ENCODE data around the gene FGB.

Gene FGB

GRCh38 chr4:154583677-154584076 lies 20.9 kb downstream of the FGB start:
- TF ChIP-seq BHLHE40 (IDR thresholded peaks at IDR 0.05; ENCODE audit: borderline replicate concordance) (no peak), ELF4 (IDR thresholded peaks at IDR 0.05) (no peak), SUZ12 (IDR thresholded peaks at IDR 0.05) (no peak), PKNOX1 (IDR thresholded peaks at IDR 0.05) (no peak), FOXM1 (IDR thresholded peaks at IDR 0.05; ENCODE audit: borderline replicate concordance) (no peak), L3MBTL2 (conservative IDR thresholded peaks at IDR 0.05) (no peak), ZNF384 (IDR thresholded peaks at IDR 0.05) (no peak), ARNT (IDR thresholded peaks at IDR 0.05) (no peak), CTBP1 (IDR thresholded peaks at IDR 0.05; ENCODE audit: borderline replicate concordance) (no peak), FOXK2 (IDR thresholded peaks at IDR 0.05) (no peak)
- no peak for DNase-seq (ENCODE audit: extremely low spot score)
- CTCF ChIA-PET, result interaction anchor here (0.6 kb wide), 1 partner anchor 11 kb away, joined by 3 read pairs; no protein-coding TSS in a partner anchor
- POLR2A ChIA-PET, result no interaction called here

- ChIA-PET CTCF (interaction anchor here (0.6 kb wide), 1 partner anchor 10 kb away, joined by 3 read pairs; no protein-coding TSS in a partner anchor), POLR2A (interaction anchor here (1.9 kb wide), 1 partner anchor 34 kb away, joined by 7 read pairs; the partner anchor contains the start of gene PLRG1)
- TF ChIP-seq ZNF384 (IDR thresholded peaks at IDR 0.05), result no peak
- no peak for TF ChIP-seq TARDBP (IDR thresholded peaks at IDR 0.05)
- no peak for TF ChIP-seq FOXM1 (IDR thresholded peaks at IDR 0.05; ENCODE audit: borderline replicate concordance)
- TF ChIP-seq FOXK2 (IDR thresholded peaks at IDR 0.05), result no peak
- no peak for TF ChIP-seq ARNT (IDR thresholded peaks at IDR 0.05)
- TF ChIP-seq SP1 (IDR thresholded peaks at IDR 0.05), result no peak
- TF ChIP-seq BHLHE40 (IDR thresholded peaks at IDR 0.05; ENCODE audit: borderline replicate concordance), result no peak
- TF ChIP-seq HDGF (IDR thresholded peaks at IDR 0.05; ENCODE audit: borderline replicate concordance), result no peak
- TF ChIP-seq L3MBTL2 (conservative IDR thresholded peaks at IDR 0.05), result no peak
- TF ChIP-seq ELF4 (IDR thresholded peaks at IDR 0.05), result no peak
- TF ChIP-seq CTBP1 (IDR thresholded peaks at IDR 0.05; ENCODE audit: borderline replicate concordance), result no peak
- TF ChIP-seq PKNOX1 (IDR thresholded peaks at IDR 0.05), result no peak
- no peak for TF ChIP-seq SUZ12 (IDR thresholded peaks at IDR 0.05)
- TF ChIP-seq NFRKB (IDR thresholded peaks at IDR 0.05), result no peak
- TF ChIP-seq FOXA1 (IDR thresholded peaks at IDR 0.05), result no peak
- TF ChIP-seq LEF1 (IDR thresholded peaks at IDR 0.05; ENCODE audit: borderline replicate concordance), result no peak
- no peak for DNase-seq (ENCODE audit: extremely low spot score)
Measured at GRCh38 chr4:154584259-154584658, 21.4 kb downstream of the FGB start.

GRCh38 chr4:154585369-154586018 lies 22.7 kb downstream of the FGB start:
- DNase-seq (ENCODE audit: extremely low spot score), result no peak
- ChIA-PET POLR2A (interaction anchor here (1.9 kb wide), 1 partner anchor 35 kb away, joined by 7 read pairs; the partner anchor contains the start of gene PLRG1), CTCF (interaction anchor here (0.5 to 1.2 kb wide), 3 partner anchors 9 to 52 kb away, joined by 3 to 5 read pairs (median 3); no protein-coding TSS in a partner anchor)
- no peak for TF ChIP-seq TARDBP (IDR thresholded peaks at IDR 0.05)
- no peak for TF ChIP-seq ZNF384 (IDR thresholded peaks at IDR 0.05)
- no peak for TF ChIP-seq ARNT (IDR thresholded peaks at IDR 0.05)
- no peak for TF ChIP-seq FOXA1 (IDR thresholded peaks at IDR 0.05)
- TF ChIP-seq SP1 (IDR thresholded peaks at IDR 0.05), result no peak
- no peak for TF ChIP-seq FOXM1 (IDR thresholded peaks at IDR 0.05; ENCODE audit: borderline replicate concordance)
- TF ChIP-seq NFRKB (IDR thresholded peaks at IDR 0.05), result no peak
- TF ChIP-seq HDGF (IDR thresholded peaks at IDR 0.05; ENCODE audit: borderline replicate concordance), result no peak

GRCh38 chr4:154586296-154587033 lies 23.7 kb downstream of the FGB start:
- no peak for TF ChIP-seq BHLHE40 (IDR thresholded peaks at IDR 0.05; ENCODE audit: borderline replicate concordance)
- ChIA-PET CTCF (interaction anchor here (0.6 to 1.2 kb wide), 4 partner anchors 8 to 32 kb away, joined by 3 to 6 read pairs (median 3); no protein-coding TSS in a partner anchor), POLR2A (interaction anchor here (1.9 kb wide), 1 partner anchor 36 kb away, joined by 7 read pairs; the partner anchor contains the start of gene PLRG1)
- no peak for DNase-seq (ENCODE audit: extremely low spot score)

GRCh38 chr4:154588198-154588597 lies 25.4 kb downstream of the FGB start:
- DNase-seq (ENCODE audit: extremely low spot score), result no peak
- TF ChIP-seq L3MBTL2 (conservative IDR thresholded peaks at IDR 0.05), result no peak
- TF ChIP-seq PKNOX1 (IDR thresholded peaks at IDR 0.05), result no peak
- no peak for TF ChIP-seq SUZ12 (IDR thresholded peaks at IDR 0.05)
- no peak for TF ChIP-seq ZNF384 (IDR thresholded peaks at IDR 0.05)
- no peak for TF ChIP-seq FOXK2 (IDR thresholded peaks at IDR 0.05)
- TF ChIP-seq FOXA1 (IDR thresholded peaks at IDR 0.05), result no peak
- TF ChIP-seq SP1 (IDR thresholded peaks at IDR 0.05), result no peak
- no peak for TF ChIP-seq FOXM1 (IDR thresholded peaks at IDR 0.05; ENCODE audit: borderline replicate concordance)
- no peak for TF ChIP-seq ARNT (IDR thresholded peaks at IDR 0.05)
- TF ChIP-seq ELF4 (IDR thresholded peaks at IDR 0.05), result no peak
- TF ChIP-seq LEF1 (IDR thresholded peaks at IDR 0.05; ENCODE audit: borderline replicate concordance), result no peak
- no peak for TF ChIP-seq HDGF (IDR thresholded peaks at IDR 0.05; ENCODE audit: borderline replicate concordance)
- TF ChIP-seq NFRKB (IDR thresholded peaks at IDR 0.05), result no peak
- TF ChIP-seq CTBP1 (IDR thresholded peaks at IDR 0.05; ENCODE audit: borderline replicate concordance), result no peak
- no peak for TF ChIP-seq BHLHE40 (IDR thresholded peaks at IDR 0.05; ENCODE audit: borderline replicate concordance)
- TF ChIP-seq TARDBP (IDR thresholded peaks at IDR 0.05), result no peak
- ChIA-PET POLR2A (no interaction called here), CTCF (interaction anchor here (0.6 kb wide), 1 partner anchor 31 kb away, joined by 3 read pairs; no protein-coding TSS in a partner anchor)
